Prostate gland (tissue), 2 donors: ENCODE measurements around the gene CNTLN.

Source experiments
- POLR2A ChIP-seq: fragments of 450-650 bp; IDR thresholded peaks from one replicate; pipeline ENCODE4 v1.6.1; 2016; ENCODE audit warnings: antibody characterized with exemption, mild to moderate bottlenecking
- POLR2AphosphoS5 ChIP-seq: sonication (generic); formaldehyde crosslinking; IDR thresholded peaks from one replicate; pipeline ENCODE4 v1.6.1; 2017; ENCODE audit warnings: antibody characterized with exemption
- TF ChIP-seq, protein P1 (sequence below), 4 experiments: fragments of 200-600 bp in 2 of 4; fragments of 450-650 bp in 2 of 4; sonication (generic) in 2 of 4; IDR thresholded peaks; 1 replicate in 3 of 4; 2 replicates in 1 of 4; pipeline ENCODE4 v1.5.1; 2016 to 2019; ENCODE audit warnings: antibody characterized with exemption in 4 of 4, mild to moderate bottlenecking in 2 of 4, moderate library complexity in 2 of 4

DNA sequence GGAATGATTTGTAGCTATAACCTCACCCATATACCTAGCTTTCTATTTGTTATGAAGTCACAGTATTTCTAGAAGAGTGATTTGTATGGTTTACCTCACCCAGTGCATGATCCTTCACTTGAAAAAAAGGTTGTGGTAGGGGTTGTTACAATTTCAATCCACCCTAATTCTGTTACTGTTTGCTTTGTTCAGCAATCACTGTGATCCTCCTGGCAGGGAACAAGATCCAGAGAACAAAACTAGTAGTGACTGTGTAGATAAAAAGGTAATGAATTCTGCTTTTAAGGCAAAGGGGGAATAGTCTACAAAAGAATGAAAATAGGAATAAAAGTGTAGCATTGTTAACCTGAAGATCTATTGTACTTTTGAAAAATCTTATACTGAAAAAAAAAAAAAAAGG lies 252.7 kb downstream of the CNTLN start:
- TF ChIP-seq, protein P1, sequence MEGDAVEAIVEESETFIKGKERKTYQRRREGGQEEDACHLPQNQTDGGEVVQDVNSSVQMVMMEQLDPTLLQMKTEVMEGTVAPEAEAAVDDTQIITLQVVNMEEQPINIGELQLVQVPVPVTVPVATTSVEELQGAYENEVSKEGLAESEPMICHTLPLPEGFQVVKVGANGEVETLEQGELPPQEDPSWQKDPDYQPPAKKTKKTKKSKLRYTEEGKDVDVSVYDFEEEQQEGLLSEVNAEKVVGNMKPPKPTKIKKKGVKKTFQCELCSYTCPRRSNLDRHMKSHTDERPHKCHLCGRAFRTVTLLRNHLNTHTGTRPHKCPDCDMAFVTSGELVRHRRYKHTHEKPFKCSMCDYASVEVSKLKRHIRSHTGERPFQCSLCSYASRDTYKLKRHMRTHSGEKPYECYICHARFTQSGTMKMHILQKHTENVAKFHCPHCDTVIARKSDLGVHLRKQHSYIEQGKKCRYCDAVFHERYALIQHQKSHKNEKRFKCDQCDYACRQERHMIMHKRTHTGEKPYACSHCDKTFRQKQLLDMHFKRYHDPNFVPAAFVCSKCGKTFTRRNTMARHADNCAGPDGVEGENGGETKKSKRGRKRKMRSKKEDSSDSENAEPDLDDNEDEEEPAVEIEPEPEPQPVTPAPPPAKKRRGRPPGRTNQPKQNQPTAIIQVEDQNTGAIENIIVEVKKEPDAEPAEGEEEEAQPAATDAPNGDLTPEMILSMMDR (IDR thresholded peaks at IDR 0.05), result no peak
- TF ChIP-seq POLR2A (no peak), POLR2AphosphoS5 (no peak)
